Nephron (organoid): Measurements from ENCODE around the gene CASP1.

Experiments used
- H3K27ac Mint-ChIP-seq, 3 experiments: 2 replicates each; pipeline ENCODE4 v1.8.0; 2020; ENCODE audit warnings: mixed read lengths in 3 of 3, mild to moderate bottlenecking in 2 of 3, moderate library complexity in 1 of 3
- H3K27me3 Mint-ChIP-seq: 2 replicates; pipeline ENCODE4 v1.8.0; 2021; ENCODE audit warnings: low read depth, mild to moderate bottlenecking, moderate library complexity, mixed read lengths
- H3K36me3 Mint-ChIP-seq: 2 replicates; pipeline ENCODE4 v1.8.0; 2020; ENCODE audit warnings: low read depth, mixed read lengths
- H3K4me1 Mint-ChIP-seq: 2 replicates; pipeline ENCODE4 v1.8.0; 2020; ENCODE audit warnings: mixed read lengths
- H3K4me3 Mint-ChIP-seq, 3 experiments: 2 replicates each; pipeline ENCODE4 v1.8.0; 2020; ENCODE audit warnings: mild to moderate bottlenecking in 3 of 3, mixed read lengths in 3 of 3, moderate library complexity in 2 of 3
- H3K9me3 Mint-ChIP-seq: 2 replicates; pipeline ENCODE4 v1.8.0; 2020; ENCODE audit warnings: mixed read lengths
- TF ChIP-seq, protein P1 (sequence below), 3 experiments: fragments of 200-600 bp; sonication (generic); IDR thresholded peaks; one replicate each; pipeline ENCODE4 v1.5.0; 2021; ENCODE audit warnings: antibody characterized with exemption in 3 of 3; ENCODE audit not compliant: unreplicated experiment in 3 of 3

Gene CASP1

DNA sequence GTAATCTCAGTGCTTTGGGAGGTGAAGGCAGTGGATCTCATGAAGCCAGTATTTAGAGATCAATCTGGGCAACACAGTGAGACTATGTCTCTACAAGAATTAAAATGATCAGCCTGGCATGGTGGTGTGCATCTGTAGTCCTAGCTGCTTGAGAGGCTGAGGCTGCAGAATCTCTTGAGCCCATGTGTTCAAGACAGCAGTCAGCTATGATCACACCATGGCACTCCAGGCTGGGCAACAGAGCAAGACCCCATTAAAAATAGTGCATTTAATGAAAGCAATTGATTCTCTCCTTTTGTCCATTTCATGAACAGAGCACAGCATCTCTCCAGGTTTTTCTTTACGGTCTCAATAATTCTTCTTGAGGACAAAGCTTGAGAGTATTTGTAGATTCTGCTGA is 21.5 kb upstream of the CASP1 start:
- Mint-ChIP-seq H3K36me3 (no peaks in the 10 kb centered on the region), H3K4me3 (no peak overlapping the region), H3K27ac (no peak overlapping the region), H3K9me3 (no peaks in the 10 kb centered on the region), H3K4me1 (no peaks in the 10 kb centered on the region), H3K27me3 (no peaks in the 10 kb centered on the region)
- TF ChIP-seq, protein P1, sequence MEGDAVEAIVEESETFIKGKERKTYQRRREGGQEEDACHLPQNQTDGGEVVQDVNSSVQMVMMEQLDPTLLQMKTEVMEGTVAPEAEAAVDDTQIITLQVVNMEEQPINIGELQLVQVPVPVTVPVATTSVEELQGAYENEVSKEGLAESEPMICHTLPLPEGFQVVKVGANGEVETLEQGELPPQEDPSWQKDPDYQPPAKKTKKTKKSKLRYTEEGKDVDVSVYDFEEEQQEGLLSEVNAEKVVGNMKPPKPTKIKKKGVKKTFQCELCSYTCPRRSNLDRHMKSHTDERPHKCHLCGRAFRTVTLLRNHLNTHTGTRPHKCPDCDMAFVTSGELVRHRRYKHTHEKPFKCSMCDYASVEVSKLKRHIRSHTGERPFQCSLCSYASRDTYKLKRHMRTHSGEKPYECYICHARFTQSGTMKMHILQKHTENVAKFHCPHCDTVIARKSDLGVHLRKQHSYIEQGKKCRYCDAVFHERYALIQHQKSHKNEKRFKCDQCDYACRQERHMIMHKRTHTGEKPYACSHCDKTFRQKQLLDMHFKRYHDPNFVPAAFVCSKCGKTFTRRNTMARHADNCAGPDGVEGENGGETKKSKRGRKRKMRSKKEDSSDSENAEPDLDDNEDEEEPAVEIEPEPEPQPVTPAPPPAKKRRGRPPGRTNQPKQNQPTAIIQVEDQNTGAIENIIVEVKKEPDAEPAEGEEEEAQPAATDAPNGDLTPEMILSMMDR (IDR thresholded peaks at IDR 0.05; ENCODE audit: unreplicated experiment in 3 of 3), result no peak

DNA sequence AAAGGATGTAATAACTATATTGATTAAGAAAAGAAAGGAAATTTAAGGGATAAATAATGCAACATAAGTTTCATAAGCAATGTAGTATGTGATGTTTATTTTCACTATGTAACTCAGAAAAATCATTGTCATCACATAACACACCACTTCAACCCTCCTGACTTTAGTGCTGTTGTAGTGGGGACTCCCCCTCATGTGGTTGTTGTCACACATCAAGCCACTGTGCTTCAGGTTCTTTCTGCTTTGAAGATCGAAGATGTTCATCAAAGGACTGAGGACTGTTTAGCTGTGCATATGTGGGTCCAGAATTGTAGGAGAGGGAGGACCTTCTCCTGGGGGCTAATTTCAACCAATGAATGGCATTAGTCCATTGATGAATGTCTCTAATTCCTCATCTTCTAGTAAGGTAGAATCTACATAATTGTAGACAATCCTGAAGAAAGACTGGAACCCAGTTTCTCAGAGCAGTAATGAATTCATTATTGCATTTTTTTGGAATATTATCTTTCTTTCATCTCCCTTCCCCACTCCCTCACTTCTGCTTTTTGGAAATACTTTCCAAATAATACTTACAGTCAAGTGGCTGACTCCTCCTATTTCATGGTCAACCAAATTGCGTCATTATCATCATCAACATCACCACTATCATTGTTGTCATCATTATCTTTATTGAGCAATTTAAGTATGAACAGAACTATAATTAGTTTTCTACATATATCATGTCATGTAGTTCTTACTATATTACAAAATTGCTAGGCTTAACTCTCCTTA is 20.0 kb upstream of the CASP1 start:
- H3K4me3 Mint-ChIP-seq, result no peak overlapping the region
- H3K27me3 Mint-ChIP-seq, result no peaks in the 10 kb centered on the region
- H3K27ac Mint-ChIP-seq, result no peak overlapping the region
- TF ChIP-seq, protein P1 (IDR thresholded peaks at IDR 0.05; ENCODE audit: unreplicated experiment in 3 of 3), result no peak
- H3K9me3 Mint-ChIP-seq, result no peaks in the 10 kb centered on the region
- no peaks in the 10 kb centered on the region for H3K4me1 Mint-ChIP-seq
- H3K36me3 Mint-ChIP-seq, result no peaks in the 10 kb centered on the region

DNA sequence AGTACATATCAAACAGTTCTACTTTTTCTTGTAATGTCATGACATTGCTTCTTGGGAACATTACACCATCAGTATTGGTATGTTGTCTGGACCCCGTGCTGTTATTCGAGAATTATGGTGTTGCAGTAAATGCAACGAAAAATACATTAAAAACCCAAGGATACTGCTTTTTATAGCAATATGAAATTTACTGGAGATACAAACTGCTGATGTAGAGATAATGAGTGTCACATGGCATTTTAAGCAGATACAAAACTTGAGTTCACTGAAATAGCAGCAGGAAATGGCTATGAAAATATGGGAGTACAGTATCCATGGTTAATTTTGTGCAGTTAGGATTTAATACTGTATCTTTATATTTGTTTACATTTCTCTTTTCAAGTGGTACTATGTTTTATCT is 17.5 kb upstream of the CASP1 start:
- Mint-ChIP-seq H3K36me3 (no peaks in the 10 kb centered on the region), H3K4me1 (no peaks in the 10 kb centered on the region), H3K9me3 (no peaks in the 10 kb centered on the region), H3K4me3 (no peak overlapping the region), H3K27ac (no peak overlapping the region), H3K27me3 (no peaks in the 10 kb centered on the region)
- TF ChIP-seq, protein P1 (IDR thresholded peaks at IDR 0.05; ENCODE audit: unreplicated experiment in 3 of 3), result no peak

DNA sequence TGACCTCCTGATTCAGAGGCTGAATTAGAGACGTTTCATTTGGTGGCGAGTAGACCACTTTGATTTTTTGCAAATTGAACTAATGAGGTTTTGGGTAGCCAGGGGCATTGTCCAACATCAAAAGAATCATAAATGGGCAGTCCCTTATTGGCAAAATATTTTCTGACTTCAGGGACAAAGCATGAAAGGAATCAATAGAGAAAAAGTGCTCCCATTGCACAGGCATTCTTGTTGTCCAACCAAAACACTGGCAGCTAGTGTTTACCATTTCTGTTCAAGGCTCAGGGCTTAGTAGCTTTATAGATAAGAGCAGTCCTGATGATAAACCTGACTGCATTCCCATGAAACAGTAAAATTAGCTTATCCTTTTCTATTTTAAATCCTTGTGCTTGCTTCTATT is 16.6 kb upstream of the CASP1 start:
- Mint-ChIP-seq H3K4me1 (no peaks in the 10 kb centered on the region), H3K9me3 (no peaks in the 10 kb centered on the region), H3K4me3 (no peak overlapping the region)

DNA sequence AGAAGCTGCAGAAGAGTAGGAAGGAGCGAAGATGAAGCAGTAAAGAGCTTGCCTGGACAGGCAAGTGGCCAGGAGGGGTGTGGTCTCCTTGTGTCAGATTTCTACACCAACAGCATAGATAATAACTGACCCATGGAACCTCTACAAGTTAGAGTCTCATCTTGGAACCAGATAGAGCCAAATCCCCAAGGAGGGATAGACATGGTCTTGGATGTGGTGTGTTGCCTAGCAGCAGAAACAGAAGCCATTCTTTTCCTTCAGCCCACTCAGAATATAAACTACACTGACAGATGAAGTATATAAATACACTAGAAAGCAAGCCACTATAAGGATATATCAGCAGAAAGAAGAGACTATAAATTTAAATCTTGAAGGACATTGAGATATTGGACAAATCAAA is 14.5 kb upstream of the CASP1 start:
- Mint-ChIP-seq H3K27ac (no peak overlapping the region), H3K4me3 (no peak overlapping the region), H3K27me3 (peaks cover 3% of the 10 kb centered on the region)

More for the DNA sequence above, 16.6 kb upstream of the CASP1 start:
- peaks cover 3% of the 10 kb centered on the region for H3K27me3 Mint-ChIP-seq
- TF ChIP-seq, protein P1 (IDR thresholded peaks at IDR 0.05; ENCODE audit: unreplicated experiment in 3 of 3), result no peak
- H3K27ac Mint-ChIP-seq, result no peak overlapping the region
- H3K36me3 Mint-ChIP-seq, result no peaks in the 10 kb centered on the region

More for the DNA sequence above, 14.5 kb upstream of the CASP1 start:
- TF ChIP-seq, protein P1 (IDR thresholded peaks at IDR 0.05; ENCODE audit: unreplicated experiment in 3 of 3), result no peak
- Mint-ChIP-seq H3K9me3 (no peaks in the 10 kb centered on the region), H3K4me1 (peaks cover 4% of the 10 kb centered on the region), H3K36me3 (no peaks in the 10 kb centered on the region)
